Small intestine (tissue), 7 donors: Measurements from ENCODE around the gene KLK7. TPM values are rescaled to one million over a fixed set of nuclear protein-coding genes. Genes with fewer than 3 reads are reported as not detected.
A peak's percentile ranks its signal among the peaks of the same experiment; 100 is the strongest.

Source experiments
- DNase-seq, 2 donors: peaks; one replicate each; pipeline versions ENCODE4 v3.0.0 to v3.0.0-alpha.2; 2013
- FAIRE-seq: peaks from 2 replicates; lab custom pipeline; 2012; peaks lifted over from hg19 to GRCh38; lab: Jason Lieb, UNC
- H3K27ac ChIP-seq, 3 donors: one replicate each; pipeline ENCODE4 v1.5.1; 2013; ENCODE audit warnings: low read length in 2 of 3, mild to moderate bottlenecking in 2 of 3, control low read depth in 1 of 3, inconsistent platforms in 1 of 3, low read depth in 1 of 3, moderate library complexity in 1 of 3
- H3K27me3 ChIP-seq, 3 donors: one replicate each; pipeline ENCODE4 v1.6.1; 2013; ENCODE audit warnings: low read length in 3 of 3, inconsistent platforms in 1 of 3; ENCODE audit not compliant: control insufficient read depth in 3 of 3, insufficient read depth in 3 of 3
- H3K36me3 ChIP-seq, 3 donors: one replicate each; pipeline ENCODE4 v1.6.1; 2013; ENCODE audit warnings: low read length in 3 of 3, inconsistent platforms in 1 of 3, low read depth in 1 of 3, mild to moderate bottlenecking in 1 of 3, moderate library complexity in 1 of 3; ENCODE audit not compliant: control insufficient read depth in 3 of 3, insufficient read depth in 2 of 3
- H3K4me1 ChIP-seq, 3 donors: one replicate each; pipeline ENCODE4 v1.6.1; 2013; ENCODE audit warnings: low read length in 2 of 3, inconsistent platforms in 1 of 3, low read depth in 1 of 3, mild to moderate bottlenecking in 1 of 3, moderate library complexity in 1 of 3; ENCODE audit not compliant: control insufficient read depth in 3 of 3, insufficient read depth in 2 of 3
- H3K4me3 ChIP-seq, 3 donors: one replicate each; pipeline ENCODE4 v1.5.1; 2013; ENCODE audit warnings: low read length in 3 of 3, control low read depth in 1 of 3, inconsistent platforms in 1 of 3, low read depth in 1 of 3, mild to moderate bottlenecking in 1 of 3, moderate library complexity in 1 of 3
- H3K9me3 ChIP-seq, 2 donors: one replicate each; pipeline ENCODE4 v1.6.1; 2013; ENCODE audit warnings: low read depth in 1 of 2, low read length in 1 of 2; ENCODE audit not compliant: control insufficient read depth in 2 of 2, insufficient read depth in 1 of 2
- WGBS, 3 donors: extraction: QIAGEN DNeasy Blood & Tissue Kit; methylation state at CpG; one replicate each; pipeline ENCODE4 v1.1.7; 2013; 5-methylcytosine and 5-hydroxymethylcytosine counted together
- polyA plus RNA-seq, 4 donors: library from polyadenylated mRNA; stranded (reverse) in 3 of 4; unstranded in 1 of 4; fragments of 200-250 nt in 3 of 4; fragments of 120-200 nt in 1 of 4; gene quantifications; one replicate each; pipeline versions ENCODE4 v1.2.1 to v1.2.3, GENCODE V29; 2013
- donor health status: healthy with polysubstance abuse.
- donor health status: control.
- donor health status: control.
- donor health status: Bipolar disorder and iron deficiency.
- donor health status: healthy.

KLK7 gene
- polyA plus RNA-seq, 4 donors = 0.07 TPM; not detected in 3

GRCh38 chr19:51016798-51017683 lies 33.3 kb upstream of the KLK7 start:
- Histone ChIP-seq H3K4me1 (no peaks in the 10 kb centered on the region), H3K4me3 (no peak overlapping the region), H3K27ac (no peak overlapping the region), H3K36me3 (no peaks in the 10 kb centered on the region), H3K27me3 (peaks cover 9 to 47% (median 12%) of the 10 kb centered on the region in 3 donors), H3K9me3 (no peaks in the 10 kb centered on the region)
- DNase-seq = peak in 1 of 2 donors; percentile 32
- 2 to 10% (median 7%) methylated on average over 66 to 68 of the region's 68 CpGs for WGBS, 3 donors
- no peak for FAIRE-seq

GRCh38 chr19:51015691-51016267 lies 32.1 kb upstream of the KLK7 start:
- no peak for DNase-seq
- no peak for FAIRE-seq
- Histone ChIP-seq H3K27ac (no peak overlapping the region), H3K9me3 (no peaks in the 10 kb centered on the region), H3K27me3 (peaks cover 9 to 47% (median 12%) of the 10 kb centered on the region in 3 donors), H3K36me3 (no peaks in the 10 kb centered on the region), H3K4me1 (no peaks in the 10 kb centered on the region), H3K4me3 (no peak overlapping the region)
- WGBS, 3 donors = 86 to 91% (median 87%) methylated on average over 17 to 19 of the region's 19 CpGs

- 82 to 88% (median 85%) methylated on average over 6 of the region's 6 CpGs for WGBS, 3 donors
- no peak overlapping the region for H3K27ac ChIP-seq
- H3K9me3 ChIP-seq = no peaks in the 10 kb centered on the region
- no peak for DNase-seq
- no peaks in the 10 kb centered on the region for H3K4me1 ChIP-seq
- no peak overlapping the region for H3K4me3 ChIP-seq
- H3K27me3 ChIP-seq = peaks cover 7 to 32% (median 13%) of the 10 kb centered on the region in 3 donors
- FAIRE-seq = no peak
- no peaks in the 10 kb centered on the region for H3K36me3 ChIP-seq
Observed at GRCh38 chr19:51014242-51014641, 30.5 kb upstream of the KLK7 start.

- H3K4me1 ChIP-seq = no peaks in the 10 kb centered on the region
- no peaks in the 10 kb centered on the region for H3K9me3 ChIP-seq
- no peak overlapping the region for H3K4me3 ChIP-seq
- H3K36me3 ChIP-seq = no peaks in the 10 kb centered on the region
- DNase-seq = no peak
- H3K27ac ChIP-seq = no peak overlapping the region
- H3K27me3 ChIP-seq = peaks cover 4 to 19% (median 11%) of the 10 kb centered on the region in 3 donors
- FAIRE-seq = no peak
- WGBS, 3 donors = 64 to 70% (median 66%) methylated on average over 12 of the region's 12 CpGs
Observed at GRCh38 chr19:51012661-51013190, 29.0 kb upstream of the KLK7 start.

- Histone ChIP-seq H3K4me3 (no peak overlapping the region), H3K9me3 (no peaks in the 10 kb centered on the region), H3K27ac (no peak overlapping the region), H3K27me3 (peaks cover 0 to 5% (median 0%) of the 10 kb centered on the region in 3 donors), H3K36me3 (no peaks in the 10 kb centered on the region), H3K4me1 (no peaks in the 10 kb centered on the region)
- FAIRE-seq (no peak), DNase-seq (no peak)
- 50 to 70% (median 65%) methylated on average over 4 of the region's 4 CpGs for WGBS, 3 donors
Observed at GRCh38 chr19:51010066-51010795, 26.5 kb upstream of the KLK7 start.

- H3K27ac ChIP-seq = no peak overlapping the region
- H3K4me1 ChIP-seq = no peaks in the 10 kb centered on the region
- H3K27me3 ChIP-seq = peaks cover 0 to 5% (median 0%) of the 10 kb centered on the region in 3 donors
- 67 to 75% (median 70%) methylated on average over 19 of the region's 19 CpGs for WGBS, 3 donors
- no peak overlapping the region for H3K4me3 ChIP-seq
- DNase-seq = no peak
- no peaks in the 10 kb centered on the region for H3K36me3 ChIP-seq
- no peak for FAIRE-seq
- H3K9me3 ChIP-seq = no peaks in the 10 kb centered on the region
Observed at GRCh38 chr19:51009061-51009891, 25.6 kb upstream of the KLK7 start.

DNA sequence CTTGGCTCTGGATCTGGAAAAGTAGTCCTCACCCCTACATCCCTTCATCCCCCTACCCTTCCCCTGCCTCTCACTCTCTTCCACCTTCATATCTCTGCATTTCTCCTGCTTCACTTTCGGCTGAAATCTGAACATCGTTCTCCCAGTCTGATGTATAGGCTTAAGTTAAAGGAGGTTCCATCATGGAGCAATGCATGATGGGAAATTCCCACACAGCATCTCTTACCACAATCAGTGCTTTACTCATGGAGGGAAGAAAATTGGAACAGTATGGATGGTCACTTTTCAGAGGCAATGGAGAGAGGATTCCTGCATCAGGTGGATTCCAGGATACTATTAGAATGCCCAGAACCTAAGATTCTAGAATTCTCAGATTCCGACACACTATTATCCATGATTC lies 23.8 kb upstream of the KLK7 start:
- Histone ChIP-seq H3K4me3 (no peak overlapping the region), H3K36me3 (no peaks in the 10 kb centered on the region), H3K27me3 (peaks cover 0 to 5% (median 1%) of the 10 kb centered on the region in 3 donors), H3K4me1 (no peaks in the 10 kb centered on the region), H3K27ac (no peak overlapping the region), H3K9me3 (peaks cover 0 to 3% of the 10 kb centered on the region in 2 donors)
- FAIRE-seq (no peak), DNase-seq (no peak)
- WGBS, 3 donors = 84 to 95% (median 89%) methylated on average over 3 of the region's 3 CpGs
